Dedifferentiated amniotic fluid mesenchymal stem cell (primary cell): ENCODE data around the gene PSME2.

Experiments used
- DNase-seq: peaks from one replicate; pipeline ENCODE4 v3.0.0-alpha.2; 2016; ENCODE audit errors: extremely low spot score

PSME2 gene

DNA sequence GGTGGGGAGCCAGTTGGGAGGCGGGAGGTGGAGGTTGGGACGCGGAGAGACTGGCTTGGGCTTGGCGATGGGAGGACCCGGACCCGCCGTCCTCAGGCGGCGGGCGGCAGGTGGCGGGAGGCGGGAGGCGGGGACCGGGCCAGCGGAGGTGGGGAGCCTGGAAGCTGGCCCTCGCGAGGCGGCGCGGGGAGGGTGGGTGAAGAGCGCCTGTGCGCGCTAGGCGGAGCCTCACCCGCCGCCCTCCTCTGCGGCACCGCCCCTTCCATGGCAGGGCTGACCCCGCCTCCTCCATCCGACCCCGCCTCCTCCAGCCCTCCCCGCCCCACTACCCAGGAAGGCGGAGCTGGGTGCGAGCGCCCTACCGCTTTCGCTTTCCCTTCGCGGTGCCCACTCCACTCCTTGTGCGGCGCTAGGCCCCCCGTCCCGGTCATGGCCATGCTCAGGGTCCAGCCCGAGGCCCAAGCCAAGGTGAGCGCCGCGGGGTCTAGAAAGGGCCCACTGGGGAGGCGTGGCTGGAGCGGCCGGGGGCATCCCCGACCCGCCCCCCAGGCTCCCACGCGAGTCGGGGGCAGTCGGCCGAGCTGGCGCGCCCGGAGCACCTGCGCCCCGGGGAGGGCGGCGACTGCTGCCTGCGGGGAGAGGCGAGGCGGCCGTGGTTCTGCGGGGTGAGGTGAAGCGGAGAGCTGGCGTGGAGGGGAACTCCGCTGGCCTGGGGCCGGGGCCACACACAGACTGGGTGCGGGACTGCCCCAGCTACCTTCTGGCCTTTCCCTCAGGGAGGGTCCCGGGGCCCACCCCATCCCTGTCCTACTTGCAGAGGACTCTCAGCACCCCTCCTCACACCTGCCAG lies 10.4 kb downstream of the PSME2 start, which contains the start of gene PSME1:
Gene PSME1 (plus strand): TSS at position 361 of the 850 bp plus-strand sequence. CDS start 69 bp downstream, at position 430.
- peak; percentile 82 for DNase-seq

DNA sequence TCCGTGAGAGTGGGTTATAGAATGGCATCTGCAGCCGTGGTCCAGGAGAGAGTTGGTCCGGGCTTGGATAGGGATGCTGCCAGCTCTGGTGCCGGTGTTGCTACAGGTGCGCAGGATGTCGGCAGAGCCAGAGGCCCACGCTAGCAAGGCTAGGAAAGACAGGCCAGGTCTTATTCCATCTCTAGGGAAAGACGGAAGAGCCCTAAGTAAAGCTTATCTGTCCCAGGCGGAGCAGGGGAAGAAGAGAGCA lies 10.9 kb downstream of the PSME2 start:
- no peak for DNase-seq

DNA sequence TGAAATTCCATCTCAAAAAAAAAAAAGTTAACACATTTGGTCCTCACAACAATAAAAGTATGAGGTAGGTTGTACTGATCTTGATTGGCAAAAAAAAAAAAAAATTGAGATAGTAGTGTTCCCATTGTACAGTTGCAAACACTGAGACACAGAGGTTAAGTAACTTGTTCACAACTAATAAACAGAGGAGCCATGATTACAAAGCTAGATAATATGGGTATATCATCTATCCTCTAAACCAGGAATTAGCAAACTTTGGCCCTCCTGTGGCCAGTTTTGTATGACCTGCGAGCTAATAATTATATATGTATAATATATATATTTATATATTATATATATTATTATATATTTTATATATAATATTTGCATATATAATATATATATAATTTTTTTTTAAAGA lies 12.7 kb downstream of the PSME2 start:
- DNase-seq: no peak

GRCh38 chr14:24132976-24133375 lies 13.4 kb downstream of the PSME2 start:
- no peak for DNase-seq

DNA sequence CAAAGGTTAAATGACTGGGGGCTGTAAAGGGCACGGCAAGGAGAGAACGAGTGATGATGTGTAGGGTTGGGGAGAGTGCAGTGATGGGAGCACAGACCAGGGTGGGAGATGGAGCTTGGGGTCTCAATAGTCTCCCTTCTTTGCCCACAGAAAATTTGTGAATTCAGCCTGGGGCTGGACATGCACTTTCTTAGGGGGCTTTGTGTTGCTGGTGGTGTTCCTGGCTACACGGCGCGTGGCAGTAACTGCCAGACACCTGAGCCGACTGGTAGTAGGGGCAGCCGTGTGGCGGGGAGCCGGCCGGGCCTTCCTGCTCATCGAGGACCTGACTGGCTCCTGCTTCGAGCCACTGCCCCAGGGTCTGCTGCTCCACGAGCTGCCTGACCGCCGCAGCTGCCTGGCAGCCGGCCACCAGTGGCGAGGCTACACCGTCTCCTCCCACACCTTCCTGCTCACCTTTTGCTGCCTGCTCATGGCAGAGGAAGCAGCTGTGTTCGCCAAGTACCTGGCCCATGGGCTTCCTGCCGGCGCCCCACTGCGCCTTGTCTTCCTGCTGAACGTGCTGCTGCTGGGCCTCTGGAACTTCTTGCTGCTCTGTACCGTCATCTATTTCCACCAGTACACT lies 14.2 kb downstream of the PSME2 start:
- no peak for DNase-seq

- no peak for DNase-seq
These were observed 14.9 kb downstream of the PSME2 start for GRCh38 chr14:24131549-24131966.

- DNase-seq: no peak
These were observed 15.5 kb downstream of the PSME2 start for GRCh38 chr14:24130717-24131548.

- no peak for DNase-seq
These were observed 16.1 kb downstream of the PSME2 start, which contains the start of gene FITM1 for GRCh38 chr14:24130380-24130716. TSS of gene FITM1 (plus strand) at chr14:24130659. CDS start at chr14:24131564, 905 bp downstream.

DNA sequence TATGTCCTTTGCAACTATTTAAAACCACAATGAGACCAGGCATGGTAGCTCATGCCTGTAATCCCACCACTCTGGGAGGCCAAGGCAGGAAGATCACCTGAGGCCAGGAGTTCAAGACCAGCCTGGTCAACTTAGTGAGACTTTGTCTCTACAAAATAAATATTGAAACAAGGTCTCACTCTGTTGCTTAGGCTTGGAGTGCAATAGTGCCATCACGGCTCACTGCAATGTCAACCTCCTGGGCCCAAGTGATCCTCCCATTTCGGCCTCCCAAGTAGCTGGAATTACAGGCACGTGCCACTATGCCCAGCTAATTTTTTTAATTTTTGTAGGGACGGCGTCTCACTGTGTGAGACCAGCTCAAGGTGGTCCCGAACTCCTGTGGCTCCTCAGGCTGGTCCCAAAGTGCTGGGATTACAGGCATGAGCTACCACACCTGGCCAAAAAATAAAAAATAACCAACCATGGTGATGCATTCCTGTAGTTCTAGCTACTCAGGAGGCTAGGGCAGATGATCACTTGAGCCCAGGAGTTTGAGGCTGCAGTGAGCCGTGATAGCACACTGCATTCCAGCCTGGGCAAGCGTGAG lies 16.9 kb downstream of the PSME2 start:
- DNase-seq: no peak

- no peak for DNase-seq
These were observed 18.7 kb downstream of the PSME2 start for GRCh38 chr14:24127673-24128072.

DNA sequence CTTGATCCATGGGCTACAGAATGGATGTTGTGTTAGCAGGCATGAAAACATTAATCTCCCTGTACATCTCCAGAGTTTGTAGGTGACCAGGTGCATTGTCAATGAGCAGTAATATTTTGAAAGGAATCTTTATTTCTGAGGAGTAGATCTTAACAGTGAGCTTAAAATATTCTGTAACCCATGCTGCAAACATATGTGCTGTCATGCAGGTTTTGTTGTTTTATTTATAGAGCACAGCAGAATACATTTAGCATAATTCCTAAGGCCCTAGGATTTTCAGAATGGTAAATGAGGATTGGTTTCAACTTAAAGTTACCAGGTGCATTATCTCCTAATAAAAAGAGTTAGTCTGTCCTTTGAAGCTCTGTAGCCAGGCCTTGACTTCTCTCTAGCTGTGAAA lies 19.5 kb downstream of the PSME2 start:
- no peak for DNase-seq

DNA sequence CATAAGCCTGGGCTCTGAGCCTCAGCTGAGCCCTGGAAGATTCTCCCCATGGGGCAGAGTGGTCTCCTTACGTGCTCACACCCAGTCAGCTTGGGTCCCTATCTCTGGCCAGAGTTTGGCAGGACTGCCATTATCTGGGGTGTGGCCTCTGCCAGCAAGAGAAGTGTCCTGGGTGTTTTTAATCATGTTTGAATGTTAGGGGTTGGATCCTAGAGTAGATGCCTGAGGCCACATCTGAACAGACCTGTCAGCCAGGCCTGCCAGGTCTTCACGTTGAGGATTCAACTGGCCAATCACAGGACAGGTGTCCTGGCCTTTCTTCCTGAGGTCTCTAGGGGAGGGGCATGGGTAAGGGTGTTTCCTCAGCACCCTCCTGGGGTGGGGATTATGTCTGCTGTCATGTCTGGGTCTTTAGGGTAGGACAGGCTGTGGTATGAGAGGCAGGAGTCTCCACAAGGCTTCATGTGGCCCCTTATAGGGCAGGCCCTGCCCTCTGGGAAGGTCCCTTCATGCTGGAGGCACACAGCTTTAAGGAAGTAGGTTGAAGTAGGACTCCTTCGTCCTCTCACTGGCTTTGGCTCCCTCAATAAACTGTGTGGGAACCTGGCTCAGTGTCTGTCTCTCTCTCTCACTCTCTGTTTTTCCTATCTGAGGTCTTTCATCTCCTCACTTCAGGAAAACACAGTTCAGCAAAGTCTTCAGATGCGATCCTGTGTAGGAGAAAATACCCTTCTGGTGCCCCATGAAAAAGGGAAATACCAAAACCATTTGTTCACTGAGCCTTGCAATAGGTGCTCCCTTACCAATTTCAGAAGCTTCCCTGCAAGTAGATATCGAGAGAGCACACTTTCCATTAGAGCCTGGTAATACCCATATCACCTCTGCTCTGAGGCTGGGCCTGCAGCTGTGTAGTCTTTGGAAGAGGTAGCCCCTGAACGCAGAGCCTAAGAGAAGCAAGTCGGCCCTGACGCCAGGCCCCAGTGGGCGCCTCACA lies 22.7 kb downstream of the PSME2 start:
- no peak for DNase-seq

DNA sequence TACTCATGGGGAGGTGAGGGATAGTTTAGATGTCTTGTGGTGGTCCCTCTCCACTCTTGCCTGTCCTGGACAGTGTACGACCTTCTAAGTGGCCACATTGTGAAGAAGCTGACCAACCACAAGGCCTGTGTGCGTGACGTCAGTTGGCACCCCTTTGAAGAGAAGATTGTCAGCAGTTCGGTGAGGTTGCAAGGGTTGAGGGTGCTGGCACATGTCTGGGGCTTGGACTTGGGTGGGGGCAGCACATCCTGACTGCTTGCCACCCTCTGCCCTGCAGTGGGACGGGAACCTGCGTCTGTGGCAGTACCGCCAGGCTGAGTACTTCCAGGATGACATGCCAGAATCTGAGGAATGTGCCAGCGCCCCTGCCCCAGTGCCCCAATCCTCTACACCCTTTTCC lies 23.5 kb downstream of the PSME2 start:
- DNase-seq: no peak

- DNase-seq: no peak
These were observed 24.0 kb downstream of the PSME2 start for GRCh38 chr14:24122416-24122815.

DNA sequence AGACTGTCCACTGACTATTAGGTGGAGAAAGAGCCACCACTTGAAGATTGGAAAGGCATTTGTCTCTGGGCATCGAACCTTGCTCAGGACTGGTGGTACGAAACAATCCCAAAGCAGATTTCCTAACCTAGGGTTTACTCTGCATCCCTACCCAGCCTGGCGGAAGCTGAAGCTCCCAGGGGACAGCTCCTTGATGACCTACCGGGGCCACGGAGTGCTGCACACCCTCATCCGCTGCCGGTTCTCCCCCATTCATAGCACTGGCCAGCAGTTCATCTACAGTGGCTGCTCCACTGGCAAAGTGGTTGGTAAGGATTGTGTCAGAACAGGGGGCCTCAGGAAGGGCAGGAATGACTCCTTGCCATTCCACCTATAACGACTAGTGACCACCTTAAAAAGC lies 25.2 kb downstream of the PSME2 start:
- DNase-seq: no peak

GRCh38 chr14:24119691-24120090 lies 26.7 kb downstream of the PSME2 start:
- no peak for DNase-seq

GRCh38 chr14:24117179-24117578 lies 29.2 kb downstream of the PSME2 start:
- DNase-seq: no peak

- DNase-seq: no peak
These were observed 30.1 kb downstream of the PSME2 start for GRCh38 chr14:24116128-24116814.

- DNase-seq: no peak
These were observed 30.8 kb downstream of the PSME2 start for GRCh38 chr14:24115422-24116127.
